Thyroid gland (tissue), 4 donors: ENCODE results near the gene MRAS.

Experiments used
- POLR2A ChIP-seq, 2 donors: fragments of 450-650 bp; IDR thresholded peaks; one replicate each; pipeline ENCODE4 v1.6.1; 2017; ENCODE audit warnings: antibody characterized with exemption in 2 of 2, mild to moderate bottlenecking in 2 of 2, moderate library complexity in 1 of 2
- TF ChIP-seq, protein P1 (sequence below), 6 experiments: fragments of 200-600 bp in 3 of 6; fragments of 450-650 bp in 3 of 6; sonication (generic) in 3 of 6; IDR thresholded peaks; one replicate each; pipeline ENCODE4 v1.5.1; 2016 to 2019; ENCODE audit warnings: antibody characterized with exemption in 6 of 6, mild to moderate bottlenecking in 2 of 6, inconsistent platforms in 1 of 6, moderate library complexity in 1 of 6

DNA sequence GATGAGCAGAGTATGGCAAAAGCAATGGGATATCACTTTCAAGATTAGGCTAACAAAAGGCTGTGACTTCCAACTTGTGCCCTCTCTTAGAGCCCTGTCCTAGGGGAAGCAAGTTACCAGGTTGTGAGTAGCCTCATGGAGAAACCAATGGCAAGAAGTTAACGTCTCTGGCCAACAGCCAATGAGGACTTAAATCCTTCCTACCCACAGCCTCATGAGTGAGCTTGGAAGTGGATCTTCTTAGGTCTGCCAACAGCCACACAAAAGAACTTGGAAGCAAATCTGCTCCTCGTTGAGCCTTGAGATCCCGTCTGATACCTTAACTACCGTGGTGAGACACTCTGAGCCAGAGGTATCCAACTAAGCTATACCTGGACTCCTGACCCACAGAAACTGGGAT, 24.4 kb upstream of the MRAS start:
- TF ChIP-seq POLR2A (IDR thresholded peaks at IDR 0.05), result no peak
- TF ChIP-seq, protein P1, sequence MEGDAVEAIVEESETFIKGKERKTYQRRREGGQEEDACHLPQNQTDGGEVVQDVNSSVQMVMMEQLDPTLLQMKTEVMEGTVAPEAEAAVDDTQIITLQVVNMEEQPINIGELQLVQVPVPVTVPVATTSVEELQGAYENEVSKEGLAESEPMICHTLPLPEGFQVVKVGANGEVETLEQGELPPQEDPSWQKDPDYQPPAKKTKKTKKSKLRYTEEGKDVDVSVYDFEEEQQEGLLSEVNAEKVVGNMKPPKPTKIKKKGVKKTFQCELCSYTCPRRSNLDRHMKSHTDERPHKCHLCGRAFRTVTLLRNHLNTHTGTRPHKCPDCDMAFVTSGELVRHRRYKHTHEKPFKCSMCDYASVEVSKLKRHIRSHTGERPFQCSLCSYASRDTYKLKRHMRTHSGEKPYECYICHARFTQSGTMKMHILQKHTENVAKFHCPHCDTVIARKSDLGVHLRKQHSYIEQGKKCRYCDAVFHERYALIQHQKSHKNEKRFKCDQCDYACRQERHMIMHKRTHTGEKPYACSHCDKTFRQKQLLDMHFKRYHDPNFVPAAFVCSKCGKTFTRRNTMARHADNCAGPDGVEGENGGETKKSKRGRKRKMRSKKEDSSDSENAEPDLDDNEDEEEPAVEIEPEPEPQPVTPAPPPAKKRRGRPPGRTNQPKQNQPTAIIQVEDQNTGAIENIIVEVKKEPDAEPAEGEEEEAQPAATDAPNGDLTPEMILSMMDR (IDR thresholded peaks at IDR 0.05), result no peak
